ENCODE data around the gene SLC38A1. TPM values are rescaled to one million over a fixed set of nuclear protein-coding genes. Genes with fewer than 3 reads are reported as not detected.

Gene SLC38A1
- total RNA-seq, 6 donors from 2014 or later: 12.7 to 75.7 (median 49.9) TPM

- 62 to 76% methylated on average over 3 of the region's 3 CpGs for WGBS, 2 donors
- Histone ChIP-seq H3K27me3 (no peaks in the 10 kb centered on the region), H3K9me3 (no peaks in the 10 kb centered on the region), H3K4me3 (no peak overlapping the region), H3K27ac (no peak overlapping the region), H3K4me1 (peaks cover 0 to 20% (median 14%) of the 10 kb centered on the region in 4 donors), H3K36me3 (peaks cover 0 to 2% (median 0%) of the 10 kb centered on the region in 4 donors)
- ATAC-seq (ENCODE audit: low FRiP score in 2 of 2) (no peak), DNase-seq (no peak)
- TF ChIP-seq EP300 (IDR thresholded peaks at IDR 0.05): no peak
- no peak for TF ChIP-seq POLR2AphosphoS5 (IDR thresholded peaks at IDR 0.05)
- TF ChIP-seq, protein P1, sequence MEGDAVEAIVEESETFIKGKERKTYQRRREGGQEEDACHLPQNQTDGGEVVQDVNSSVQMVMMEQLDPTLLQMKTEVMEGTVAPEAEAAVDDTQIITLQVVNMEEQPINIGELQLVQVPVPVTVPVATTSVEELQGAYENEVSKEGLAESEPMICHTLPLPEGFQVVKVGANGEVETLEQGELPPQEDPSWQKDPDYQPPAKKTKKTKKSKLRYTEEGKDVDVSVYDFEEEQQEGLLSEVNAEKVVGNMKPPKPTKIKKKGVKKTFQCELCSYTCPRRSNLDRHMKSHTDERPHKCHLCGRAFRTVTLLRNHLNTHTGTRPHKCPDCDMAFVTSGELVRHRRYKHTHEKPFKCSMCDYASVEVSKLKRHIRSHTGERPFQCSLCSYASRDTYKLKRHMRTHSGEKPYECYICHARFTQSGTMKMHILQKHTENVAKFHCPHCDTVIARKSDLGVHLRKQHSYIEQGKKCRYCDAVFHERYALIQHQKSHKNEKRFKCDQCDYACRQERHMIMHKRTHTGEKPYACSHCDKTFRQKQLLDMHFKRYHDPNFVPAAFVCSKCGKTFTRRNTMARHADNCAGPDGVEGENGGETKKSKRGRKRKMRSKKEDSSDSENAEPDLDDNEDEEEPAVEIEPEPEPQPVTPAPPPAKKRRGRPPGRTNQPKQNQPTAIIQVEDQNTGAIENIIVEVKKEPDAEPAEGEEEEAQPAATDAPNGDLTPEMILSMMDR (IDR thresholded peaks at IDR 0.05): no peak
- TF ChIP-seq POLR2A (IDR thresholded peaks at IDR 0.05): no peak
Observed at GRCh38 chr12:46206471-46206870, 62.4 kb downstream of the SLC38A1 start.

- H3K36me3 ChIP-seq: peaks cover 0 to 2% (median 0%) of the 10 kb centered on the region in 4 donors
- no peak for DNase-seq
- ATAC-seq (ENCODE audit: low FRiP score in 2 of 2): no peak
- peaks cover 0 to 12% (median 10%) of the 10 kb centered on the region in 4 donors for H3K4me1 ChIP-seq
- H3K27me3 ChIP-seq: no peaks in the 10 kb centered on the region
- no peak overlapping the region for H3K27ac ChIP-seq
- TF ChIP-seq POLR2AphosphoS5 (IDR thresholded peaks at IDR 0.05) (no peak), POLR2A (IDR thresholded peaks at IDR 0.05) (no peak), EP300 (IDR thresholded peaks at IDR 0.05) (no peak)
- WGBS, 2 donors: 61 to 62% methylated on average over 2 of the region's 2 CpGs
- no peaks in the 10 kb centered on the region for H3K9me3 ChIP-seq
- no peak overlapping the region for H3K4me3 ChIP-seq
Observed at GRCh38 chr12:46205294-46205693, 63.5 kb downstream of the SLC38A1 start.

DNA sequence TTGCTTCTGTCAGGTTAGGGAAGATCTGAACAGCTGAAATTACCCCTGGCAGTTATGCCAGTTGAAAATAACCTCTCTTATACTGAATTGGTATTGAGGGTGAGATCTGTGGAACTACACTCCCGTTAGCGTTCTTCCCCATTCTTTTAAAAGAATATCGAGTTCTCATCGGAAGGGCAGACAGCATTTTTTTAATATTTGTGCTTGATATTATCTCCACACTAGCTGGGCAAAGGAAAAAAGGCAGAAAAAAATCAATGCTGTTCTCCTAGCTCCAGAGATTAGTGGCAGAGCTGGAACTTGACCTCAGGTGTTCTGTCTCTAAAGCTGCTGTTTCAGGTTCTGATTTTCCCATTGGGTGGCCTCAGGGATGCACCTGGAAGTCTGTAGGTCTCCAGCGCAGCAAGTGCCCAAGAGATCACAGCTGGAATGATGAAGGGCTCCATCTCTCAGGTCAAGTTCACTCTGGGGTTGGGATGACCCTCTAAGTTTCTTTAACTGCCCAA lies 67.5 kb downstream of the SLC38A1 start:
- H3K36me3 ChIP-seq: peaks cover 7 to 18% (median 7%) of the 10 kb centered on the region in 4 donors
- 94 to 96% methylated on average over 5 of the region's 5 CpGs for WGBS, 2 donors
- TF ChIP-seq EP300 (IDR thresholded peaks at IDR 0.05): no peak
- TF ChIP-seq, protein P1 (IDR thresholded peaks at IDR 0.05): no peak
- TF ChIP-seq POLR2A (IDR thresholded peaks at IDR 0.05): no peak
- TF ChIP-seq POLR2AphosphoS5 (IDR thresholded peaks at IDR 0.05): no peak
- no peaks in the 10 kb centered on the region for H3K27me3 ChIP-seq
- no peaks in the 10 kb centered on the region for H3K9me3 ChIP-seq
- DNase-seq (no peak), ATAC-seq (ENCODE audit: low FRiP score in 2 of 2) (no peak)
- no peak overlapping the region for H3K4me3 ChIP-seq
- H3K4me1 ChIP-seq: no peaks in the 10 kb centered on the region
- no peak overlapping the region for H3K27ac ChIP-seq

GRCh38 chr12:46200551-46200950 lies 68.3 kb downstream of the SLC38A1 start:
- ATAC-seq (ENCODE audit: low FRiP score in 2 of 2) (no peak), DNase-seq (no peak)
- no peak overlapping the region for H3K27ac ChIP-seq
- no peaks in the 10 kb centered on the region for H3K4me1 ChIP-seq
- peaks cover 7 to 26% (median 11%) of the 10 kb centered on the region in 4 donors for H3K36me3 ChIP-seq
- 91 to 92% methylated on average over 3 of the region's 3 CpGs for WGBS, 2 donors
- no peak overlapping the region for H3K4me3 ChIP-seq
- TF ChIP-seq POLR2AphosphoS5 (IDR thresholded peaks at IDR 0.05) (no peak), EP300 (IDR thresholded peaks at IDR 0.05) (no peak), POLR2A (IDR thresholded peaks at IDR 0.05) (no peak)
- TF ChIP-seq, protein P1 (IDR thresholded peaks at IDR 0.05): no peak
- H3K9me3 ChIP-seq: no peaks in the 10 kb centered on the region
- no peaks in the 10 kb centered on the region for H3K27me3 ChIP-seq

GRCh38 chr12:46198913-46199312 lies 69.9 kb downstream of the SLC38A1 start:
- no peak for DNase-seq
- TF ChIP-seq POLR2AphosphoS5 (IDR thresholded peaks at IDR 0.05): no peak
- TF ChIP-seq, protein P1 (IDR thresholded peaks at IDR 0.05): no peak
- no peak for TF ChIP-seq EP300 (IDR thresholded peaks at IDR 0.05)
- TF ChIP-seq POLR2A (IDR thresholded peaks at IDR 0.05): no peak
- no peak overlapping the region for H3K4me3 ChIP-seq
- no peaks in the 10 kb centered on the region for H3K9me3 ChIP-seq
- H3K4me1 ChIP-seq: no peaks in the 10 kb centered on the region
- H3K36me3 ChIP-seq: peaks cover 7 to 38% (median 17%) of the 10 kb centered on the region in 4 donors
- H3K27me3 ChIP-seq: no peaks in the 10 kb centered on the region
- no peak overlapping the region for H3K27ac ChIP-seq
- ATAC-seq (ENCODE audit: low FRiP score in 2 of 2): no peak
- WGBS, 2 donors: 82 to 88% methylated on average over 5 of the region's 5 CpGs

All from upper lobe of left lung (tissue), 6 donors.